Naive thymus-derived CD4-positive, alpha-beta T cell (primary cell): Measurements from ENCODE around the gene COX6B1. TPM values are rescaled to one million over a fixed set of nuclear protein-coding genes. Genes with fewer than 3 reads are reported as not detected.
"Not testable (repeated sequence)": the region's sequence is repeated elsewhere in the genome, so short reads cannot be mapped to it uniquely, and the experiment has no call there.

Experiments used
- ATAC-seq: fragments of 150-1000 bp; cut with Tn5 transposase; 2 replicates; pipeline ENCODE4 v1.10.0; 2021; ENCODE audit warnings: mild to moderate bottlenecking, moderate library complexity
- CTCF ChIA-PET: fragments of 350-600 bp; sonication (Branson Sonifier 250); formaldehyde crosslinking; loops from one replicate; lab custom pipeline; 2021; ENCODE audit warnings: antibody characterized with exemption; lab: Charles Lee
- POLR2A ChIA-PET: fragments of 350-600 bp; sonication (Branson Sonifier 250); formaldehyde crosslinking; loops from one replicate; lab custom pipeline; 2021; ENCODE audit warnings: antibody characterized with exemption, inconsistent platforms; lab: Charles Lee
- DNase-seq, 9 donors: peaks; one replicate each; pipeline versions ENCODE4 v3.0.0 to v3.0.0-alpha.2; 2020 to 2022; ENCODE audit warnings: mixed read lengths in 1 of 9
- H3K27ac ChIP-seq: one replicate; pipeline ENCODE4 v1.7.0; 2013; ENCODE audit warnings: mild to moderate bottlenecking, low read depth, low read length, moderate library complexity
- H3K27me3 ChIP-seq, 2 donors: one replicate each; pipeline ENCODE4 v1.7.0; 2013; ENCODE audit warnings: low read length in 2 of 2, mild to moderate bottlenecking in 2 of 2, moderate library complexity in 2 of 2; ENCODE audit not compliant: control insufficient read depth in 2 of 2, insufficient read depth in 2 of 2
- H3K36me3 ChIP-seq, 3 experiments: 1 replicate in 2 of 3; 2 replicates in 1 of 3; pipeline ENCODE4 v1.7.0; 2013; ENCODE audit warnings: low read length in 3 of 3, mild to moderate bottlenecking in 3 of 3, moderate library complexity in 1 of 3; ENCODE audit not compliant: insufficient read depth in 3 of 3, control insufficient read depth in 2 of 3
- H3K4me1 ChIP-seq, 2 donors: one replicate each; pipeline ENCODE4 v1.7.0; 2013; ENCODE audit warnings: low read length in 2 of 2, mild to moderate bottlenecking in 2 of 2, moderate library complexity in 1 of 2; ENCODE audit not compliant: control insufficient read depth in 2 of 2, insufficient read depth in 2 of 2
- H3K4me3 ChIP-seq: 2 replicates; pipeline ENCODE4 v1.7.0; 2013; ENCODE audit warnings: mild to moderate bottlenecking, low read length
- H3K9me3 ChIP-seq, 3 experiments: 1 replicate in 2 of 3; 2 replicates in 1 of 3; pipeline ENCODE4 v1.7.0; 2013; ENCODE audit warnings: low read length in 3 of 3; ENCODE audit not compliant: control insufficient read depth in 2 of 3
- H3K27ac Mint-ChIP-seq, 9 donors: one replicate each; pipeline ENCODE4 v1.8.0; 2020 to 2022; ENCODE audit warnings: mixed read lengths in 9 of 9, mild to moderate bottlenecking in 8 of 9, moderate library complexity in 5 of 9, inconsistent platforms in 2 of 9
- H3K27me3 Mint-ChIP-seq, 5 donors: one replicate each; pipeline ENCODE4 v1.8.0; 2021 to 2022; ENCODE audit warnings: mixed read lengths in 5 of 5, mild to moderate bottlenecking in 1 of 5
- H3K36me3 Mint-ChIP-seq, 5 donors: one replicate each; pipeline ENCODE4 v1.8.0; 2020 to 2022; ENCODE audit warnings: mixed read lengths in 5 of 5, mild to moderate bottlenecking in 3 of 5, inconsistent platforms in 1 of 5
- H3K4me1 Mint-ChIP-seq, 7 donors: one replicate each; pipeline ENCODE4 v1.8.0; 2020 to 2022; ENCODE audit warnings: mixed read lengths in 7 of 7, mild to moderate bottlenecking in 3 of 7, inconsistent platforms in 1 of 7
- H3K4me3 Mint-ChIP-seq, 10 donors: one replicate each; pipeline ENCODE4 v1.8.0; 2020 to 2022; ENCODE audit warnings: mild to moderate bottlenecking in 10 of 10, mixed read lengths in 10 of 10, moderate library complexity in 6 of 10, inconsistent platforms in 2 of 10
- H3K9me3 Mint-ChIP-seq, 11 donors: one replicate each; pipeline ENCODE4 v1.8.0; 2020 to 2022; ENCODE audit warnings: mixed read lengths in 11 of 11, mild to moderate bottlenecking in 4 of 11, inconsistent platforms in 1 of 11, moderate library complexity in 1 of 11
- intact Hi-C, 2 donors: fragments of 100-400 bp; cut with micrococcal nuclease; formaldehyde crosslinking; loops; one replicate each; pipeline ENCODE4 v1.15.1; 2023
- polyA plus RNA-seq, 2 donors: library from polyadenylated mRNA; unstranded; fragments of 300-500 nt; fragmentation: Illumina TruSeq; gene quantifications; one replicate each; pipeline ENCODE4 v1.2.3, GENCODE V29; 2021
- total RNA-seq, 6 experiments: library from RNA in 5 of 6; stranded (reverse) in 5 of 6; gene quantifications; 1 replicate in 5 of 6; 2 replicates in 1 of 6; pipeline ENCODE4 v1.2.3 and lab custom pipeline; 2021 to 2026

COX6B1 gene
- total and polyA plus RNA-seq, 7 experiments from 2014 or later = 172 to 873 (median 237) TPM

DNA sequence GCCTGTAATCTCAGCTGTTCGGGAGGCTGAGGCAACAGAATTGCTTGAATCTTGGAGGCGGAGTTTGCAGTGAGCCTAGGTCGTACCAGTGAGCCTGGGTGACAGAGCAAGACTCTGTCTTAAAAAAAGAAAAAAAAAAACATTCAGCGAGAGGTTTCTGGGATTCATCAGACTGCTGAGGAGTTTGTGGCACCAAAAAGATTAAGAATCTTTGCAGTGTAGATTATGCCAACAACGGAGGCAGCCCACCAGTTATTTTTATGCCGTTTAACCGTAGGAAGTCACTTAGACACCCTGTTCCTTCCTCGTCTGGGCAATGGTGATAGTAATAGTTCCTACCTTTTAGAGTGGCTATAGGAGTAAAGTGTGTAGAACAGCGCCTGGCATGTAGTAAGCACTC is 2.5 kb downstream of the COX6B1 start:
- Histone ChIP-seq H3K27ac (no peak overlapping the region), H3K4me1 (peaks cover 7 to 15% of the 10 kb centered on the region in 2 donors), H3K36me3 (peaks cover 0 to 42% (median 10%) of the 10 kb centered on the region in 3 experiments), H3K9me3 (no peaks in the 10 kb centered on the region), H3K4me3 (no peak overlapping the region), H3K27me3 (no peaks in the 10 kb centered on the region)
- CTCF ChIA-PET = no interaction called here
- intact Hi-C loops = no loop called here
- DNase-seq (no peak), ATAC-seq (no peak)
- Mint-ChIP-seq H3K27me3 (no peaks in the 10 kb centered on the region), H3K4me1 (peaks cover 10 to 65% (median 37%) of the 10 kb centered on the region in 7 donors), H3K36me3 (peaks cover 0 to 24% (median 10%) of the 10 kb centered on the region in 5 donors), H3K9me3 (peaks cover 0 to 2% (median 0%) of the 10 kb centered on the region in 11 donors), H3K4me3 (peak overlapping the region in 8 of 10 donors; percentile 3 to 62 (median 24)), H3K27ac (peak overlapping the region in 2 of 9 donors; percentile 17 to 38)
- POLR2A ChIA-PET = interaction anchor here (0.7 kb wide), 2 partner anchors 122 to 140 kb away, joined by 3 to 5 read pairs; no protein-coding TSS in a partner anchor

GRCh38 chr19:35654828-35655227 is 6.7 kb downstream of the COX6B1 start:
- H3K27ac ChIP-seq, H3K4me1 ChIP-seq, intact Hi-C loops, H3K9me3 ChIP-seq, H3K27me3 ChIP-seq, H3K27me3 Mint-ChIP-seq, CTCF ChIA-PET, H3K4me3 Mint-ChIP-seq, H3K27ac Mint-ChIP-seq, H3K9me3 Mint-ChIP-seq, DNase-seq, ATAC-seq, H3K4me3 ChIP-seq: not testable (repeated sequence)
- peaks cover 16 to 37% (median 20%) of the 10 kb centered on the region in 7 donors for H3K4me1 Mint-ChIP-seq
- H3K36me3 Mint-ChIP-seq = peaks cover 5 to 42% (median 24%) of the 10 kb centered on the region in 5 donors
- H3K36me3 ChIP-seq = peaks cover 0 to 67% (median 17%) of the 10 kb centered on the region in 3 experiments
- POLR2A ChIA-PET = interaction anchor here (3.1 kb wide), 1 partner anchor 11 kb away, joined by 18 read pairs; no protein-coding TSS in a partner anchor

- peak overlapping the region in 1 of 10 donors; percentile 32 for H3K4me3 Mint-ChIP-seq
- Histone ChIP-seq H3K4me3 (no peak overlapping the region), H3K27me3 (no peaks in the 10 kb centered on the region), H3K36me3 (peaks cover 0 to 66% (median 17%) of the 10 kb centered on the region in 3 experiments), H3K4me1 (peaks cover 0 to 4% of the 10 kb centered on the region in 2 donors), H3K27ac (no peak overlapping the region), H3K9me3 (no peaks in the 10 kb centered on the region)
- intact Hi-C loops = no loop called here
- ChIA-PET POLR2A (interaction anchor here (0.7 to 3.1 kb wide), 2 partner anchors 12 to 482 kb away, joined by 12 to 18 read pairs; no protein-coding TSS in a partner anchor), CTCF (interaction anchor here (0.6 kb wide), 1 partner anchor 32 kb away, joined by 3 read pairs; no protein-coding TSS in a partner anchor)
- H3K27me3 Mint-ChIP-seq = no peaks in the 10 kb centered on the region
- H3K4me1 Mint-ChIP-seq = peaks cover 9 to 32% (median 16%) of the 10 kb centered on the region in 7 donors
- no peaks in the 10 kb centered on the region for H3K9me3 Mint-ChIP-seq
- DNase-seq (no peak), ATAC-seq (no peak)
- peak overlapping the region in 2 of 9 donors; percentile 28 to 72 for H3K27ac Mint-ChIP-seq
- H3K36me3 Mint-ChIP-seq = peaks cover 5 to 44% (median 26%) of the 10 kb centered on the region in 5 donors
These were observed 7.5 kb downstream of the COX6B1 start for GRCh38 chr19:35655600-35655999.

GRCh38 chr19:35656700-35657099 is 8.6 kb downstream of the COX6B1 start:
- no peaks in the 10 kb centered on the region for H3K9me3 Mint-ChIP-seq
- Histone ChIP-seq H3K4me3 (no peak overlapping the region), H3K27me3 (no peaks in the 10 kb centered on the region), H3K9me3 (no peaks in the 10 kb centered on the region), H3K36me3 (peaks cover 0 to 57% (median 17%) of the 10 kb centered on the region in 3 experiments), H3K4me1 (no peaks in the 10 kb centered on the region), H3K27ac (no peak overlapping the region)
- ATAC-seq (no peak), DNase-seq (no peak)
- H3K4me3 Mint-ChIP-seq = no peak overlapping the region
- ChIA-PET CTCF (no interaction called here), POLR2A (interaction anchor here (0.7 kb wide), 1 partner anchor 27 kb away, joined by 3 read pairs; no protein-coding TSS in a partner anchor)
- H3K27ac Mint-ChIP-seq = no peak overlapping the region
- intact Hi-C loops = no loop called here
- peaks cover 5 to 37% (median 21%) of the 10 kb centered on the region in 5 donors for H3K36me3 Mint-ChIP-seq
- peaks cover 2 to 24% (median 11%) of the 10 kb centered on the region in 7 donors for H3K4me1 Mint-ChIP-seq
- no peaks in the 10 kb centered on the region for H3K27me3 Mint-ChIP-seq

GRCh38 chr19:35657904-35658700 is 10.0 kb downstream of the COX6B1 start:
- Mint-ChIP-seq H3K27me3 (no peaks in the 10 kb centered on the region), H3K36me3 (peaks cover 5 to 36% (median 24%) of the 10 kb centered on the region in 5 donors), H3K9me3 (no peaks in the 10 kb centered on the region), H3K27ac (peak overlapping the region in 3 of 9 donors; percentile 3 to 37 (median 28)), H3K4me1 (peaks cover 0 to 28% (median 11%) of the 10 kb centered on the region in 7 donors), H3K4me3 (no peak overlapping the region)
- intact Hi-C loops = no loop called here
- Histone ChIP-seq H3K4me3 (no peak overlapping the region), H3K27ac (no peak overlapping the region), H3K36me3 (peaks cover 0 to 51% (median 17%) of the 10 kb centered on the region in 3 experiments), H3K27me3 (no peaks in the 10 kb centered on the region), H3K4me1 (no peaks in the 10 kb centered on the region), H3K9me3 (no peaks in the 10 kb centered on the region)
- POLR2A ChIA-PET = interaction anchor here (0.7 to 1.1 kb wide), 2 partner anchors 10 to 35 kb away, joined by 3 to 5 read pairs; partner anchors contain the start of gene COX6B1
- DNase-seq (no peak), ATAC-seq (no peak)
- CTCF ChIA-PET = interaction anchor here (0.7 kb wide), 1 partner anchor 13 kb away, joined by 5 read pairs; no protein-coding TSS in a partner anchor

DNA sequence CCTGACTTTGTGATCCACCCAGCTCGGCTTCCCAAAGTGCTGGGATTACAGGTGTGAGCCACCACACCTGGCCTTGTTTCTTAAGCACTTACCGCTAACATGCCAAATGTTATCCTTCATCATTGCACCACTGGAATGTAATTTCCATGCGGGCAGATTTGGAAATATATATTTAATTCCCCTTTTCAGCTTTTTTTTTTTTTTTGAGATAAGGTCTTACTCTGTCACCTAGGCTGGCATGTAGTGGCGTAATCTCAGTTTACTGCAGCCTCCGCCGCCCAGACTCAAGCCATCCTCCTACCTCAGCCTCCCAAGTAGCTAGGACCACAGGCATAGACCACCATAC is 13.8 kb downstream of the COX6B1 start:
- ATAC-seq (no peak), DNase-seq (no peak)
- Mint-ChIP-seq H3K9me3 (no peaks in the 10 kb centered on the region), H3K4me1 (peaks cover 0 to 17% (median 3%) of the 10 kb centered on the region in 7 donors), H3K27me3 (no peaks in the 10 kb centered on the region), H3K4me3 (no peak overlapping the region), H3K27ac (peak overlapping the region in 1 of 9 donors; percentile 4), H3K36me3 (peaks cover 5 to 20% (median 15%) of the 10 kb centered on the region in 5 donors)
- CTCF ChIA-PET = no interaction called here
- H3K27ac ChIP-seq = no peak overlapping the region
- no peaks in the 10 kb centered on the region for H3K9me3 ChIP-seq
- H3K27me3 ChIP-seq = no peaks in the 10 kb centered on the region
- intact Hi-C loops = no loop called here
- H3K4me3 ChIP-seq = no peak overlapping the region
- no peaks in the 10 kb centered on the region for H3K4me1 ChIP-seq
- POLR2A ChIA-PET = no interaction called here
- H3K36me3 ChIP-seq = peaks cover 0 to 17% (median 0%) of the 10 kb centered on the region in 3 experiments
